ENCODE results near the gene GCNA.
"Not testable (repeated sequence)": the region's sequence is repeated elsewhere in the genome, so short reads cannot be mapped to it uniquely, and the experiment has no call there.

The GCNA gene

DNA sequence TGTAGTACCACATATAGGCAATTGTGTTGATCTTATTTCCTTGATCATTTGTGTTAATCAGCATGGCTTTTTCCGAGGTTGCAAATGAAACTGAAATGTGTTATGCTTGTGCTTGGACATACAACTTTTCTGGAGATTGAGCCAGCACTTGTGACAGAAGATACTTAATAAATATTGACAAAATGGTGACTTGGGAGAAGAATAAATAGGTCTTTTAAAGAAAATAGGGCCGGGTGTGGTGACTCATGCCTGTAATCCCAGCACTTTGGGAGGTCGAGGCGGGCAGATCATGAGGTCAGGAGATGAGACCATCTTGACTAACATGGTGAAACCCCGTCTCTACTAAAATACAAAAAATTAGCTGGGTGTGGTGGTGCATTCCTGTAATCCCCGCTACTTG lies 18.5 kb upstream of the GCNA start:
- DNase-seq: not testable (repeated sequence)

DNA sequence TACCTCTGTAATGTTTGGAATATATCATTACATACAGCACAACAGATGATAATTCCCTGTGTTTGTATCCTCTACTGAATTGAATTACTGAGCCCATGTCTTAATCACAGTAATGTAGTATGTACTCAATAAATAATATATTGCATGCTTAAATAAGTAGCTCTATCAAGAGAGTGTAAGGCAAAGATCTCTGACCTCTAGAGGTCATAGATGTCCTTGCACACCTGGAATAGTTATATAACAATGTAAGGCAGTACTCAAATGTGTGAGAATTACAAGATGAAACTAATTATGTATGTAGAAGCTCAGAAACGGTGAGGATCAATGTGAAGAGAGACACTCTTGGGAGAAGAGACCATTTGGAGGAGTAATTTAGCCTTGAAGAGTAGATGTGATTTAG lies 14.3 kb upstream of the GCNA start:
- DNase-seq: no peak

DNA sequence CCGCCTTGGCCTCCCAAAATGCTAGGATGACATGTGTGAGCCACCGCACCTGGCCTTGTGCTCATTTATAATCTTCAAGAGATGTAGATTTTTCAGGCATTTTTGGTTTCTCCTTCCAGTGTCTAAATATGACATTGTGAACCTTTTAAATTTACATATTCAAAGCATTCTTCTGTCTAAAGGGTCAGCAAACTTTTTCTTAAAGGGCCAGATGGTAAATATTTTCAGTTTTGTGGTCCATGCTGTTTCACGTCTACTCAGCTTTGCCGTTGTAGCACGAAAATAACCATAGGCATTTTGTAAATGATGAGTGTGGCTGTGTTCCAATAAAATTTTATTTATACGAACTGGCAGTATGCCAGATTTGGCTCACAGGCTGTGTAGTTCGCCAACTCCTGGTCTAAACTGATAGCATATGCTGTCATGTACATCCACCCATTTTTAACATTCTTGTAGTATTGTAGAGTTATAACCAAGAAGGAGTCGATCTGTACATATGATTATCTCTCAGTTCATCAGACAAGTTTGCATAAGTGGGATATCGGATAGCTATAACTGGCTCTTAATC lies 12.7 kb upstream of the GCNA start:
- no peak for DNase-seq

DNA sequence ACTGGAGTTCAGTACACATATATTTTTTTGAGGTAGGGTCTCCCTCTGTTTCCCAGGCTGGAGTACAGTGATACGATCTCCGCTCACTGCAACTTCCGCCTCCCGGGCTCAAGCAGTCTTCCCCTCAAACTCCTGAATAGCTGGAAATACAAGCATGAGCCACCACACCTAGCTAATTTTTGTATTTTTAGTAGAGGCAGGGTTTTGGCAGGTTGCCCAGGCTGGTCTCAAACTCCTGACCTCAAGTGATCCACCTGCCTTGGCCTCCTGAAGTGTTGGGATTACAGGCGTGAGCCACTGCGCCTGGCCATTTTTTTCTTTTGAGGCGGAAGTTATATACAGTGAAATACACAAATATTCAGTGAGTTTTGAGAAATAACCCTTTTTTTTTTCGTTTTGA lies 6.8 kb upstream of the GCNA start:
- not testable (repeated sequence) for DNase-seq

DNA sequence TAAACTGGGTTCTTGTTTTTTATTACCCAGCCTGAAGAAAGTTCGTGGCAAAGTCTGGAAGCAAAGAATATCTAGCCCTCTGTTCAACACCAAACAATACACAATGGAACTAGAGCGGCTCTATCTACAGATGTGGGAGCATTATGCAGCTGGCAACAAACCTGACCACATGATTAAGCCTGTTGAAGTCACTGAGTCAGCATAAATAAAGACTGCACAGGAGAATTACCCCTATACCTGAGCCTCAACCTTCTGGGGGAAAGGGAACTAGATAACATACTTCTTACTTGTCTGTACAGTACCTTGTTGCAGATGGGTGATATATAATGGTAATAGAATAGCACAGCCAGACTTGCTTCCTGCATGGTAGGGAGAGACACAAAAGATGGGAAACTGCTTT lies 4.6 kb upstream of the GCNA start:
- no peak for DNase-seq

DNA sequence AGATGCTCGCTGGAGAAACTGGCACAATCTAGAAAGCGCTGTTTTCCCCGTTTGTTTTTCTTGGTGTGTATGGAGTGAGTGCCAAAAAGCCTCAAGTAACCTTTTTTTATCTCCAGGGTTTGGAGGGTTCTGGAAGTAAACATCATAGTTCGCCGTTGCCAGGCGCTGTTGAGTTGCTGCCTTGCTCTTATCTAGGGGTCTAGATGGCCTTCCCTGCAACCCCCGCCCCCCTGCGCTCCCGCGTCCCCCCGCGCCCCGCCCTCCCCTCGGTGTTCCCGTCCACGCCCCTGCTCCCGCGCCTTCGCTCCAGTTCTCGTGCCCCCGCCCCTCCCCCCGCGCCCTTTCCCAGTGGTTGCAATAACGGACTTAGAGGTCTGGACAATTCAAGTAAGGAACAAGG lies 555 bp upstream of the GCNA start:
- DNase-seq: no peak

DNA sequence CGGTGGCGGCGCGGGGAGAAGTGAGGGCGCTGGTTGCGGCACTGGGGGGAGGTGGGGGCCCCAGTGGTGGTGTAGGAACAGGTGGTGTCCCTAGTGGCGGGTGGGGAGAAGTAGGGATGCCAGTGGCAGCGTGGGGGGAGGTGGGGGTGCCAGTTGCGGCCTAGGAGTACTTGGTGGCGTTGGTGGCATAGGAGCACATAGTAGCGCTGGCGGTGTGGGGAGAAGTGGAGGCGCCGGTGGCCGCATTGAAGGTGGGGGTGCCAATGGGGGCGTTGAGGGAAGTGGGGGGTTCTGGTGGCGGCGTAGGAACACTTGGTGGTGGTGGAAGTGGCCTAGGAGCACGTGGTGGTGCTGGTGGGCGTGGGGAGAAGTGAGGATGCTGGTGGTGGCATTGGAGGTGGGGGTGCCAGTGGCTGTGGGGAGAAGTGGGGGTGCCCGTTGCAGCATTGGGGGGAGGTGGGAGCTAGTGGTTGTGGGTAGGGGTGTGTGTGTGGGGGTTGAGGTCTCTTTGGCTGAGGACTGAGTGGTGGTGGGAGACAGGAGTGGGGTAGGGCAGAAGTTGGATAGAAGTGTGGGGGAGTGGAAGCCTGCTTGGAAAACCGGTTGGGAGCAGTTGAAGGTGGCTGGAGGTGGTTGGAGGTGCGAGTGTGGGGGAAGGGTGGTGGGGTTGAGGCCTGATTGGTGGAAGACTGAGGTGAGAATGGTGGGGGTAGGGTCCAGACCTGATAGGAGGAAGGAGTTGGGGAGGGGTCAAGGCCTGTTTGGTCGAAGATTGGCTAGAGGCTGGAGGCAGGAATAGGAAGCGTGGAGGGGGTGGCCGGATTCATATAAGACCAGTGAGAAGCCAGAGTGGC lies 1.1 kb downstream of the GCNA start:
- DNase-seq: no peak

DNA sequence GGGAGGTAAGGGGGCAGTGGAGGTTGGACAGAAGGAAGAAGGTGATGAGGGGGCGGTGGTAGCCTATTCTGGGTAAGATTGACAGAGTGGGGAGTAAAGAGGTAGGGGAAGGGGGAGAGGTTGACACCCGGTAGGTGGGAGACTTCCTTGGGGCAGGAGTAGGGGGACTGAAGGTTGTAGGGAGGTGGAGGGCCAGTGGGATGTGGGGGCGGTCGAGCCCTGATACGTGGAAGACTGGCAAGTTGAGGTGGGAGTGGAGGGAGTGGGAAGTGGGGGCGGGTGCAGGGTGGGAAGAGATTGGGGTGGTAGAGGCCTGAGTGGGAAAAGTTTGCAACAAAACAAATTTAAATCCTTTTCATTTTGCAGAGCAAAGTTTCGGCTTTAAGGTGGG lies 1.7 kb downstream of the GCNA start:
- no peak for DNase-seq

DNA sequence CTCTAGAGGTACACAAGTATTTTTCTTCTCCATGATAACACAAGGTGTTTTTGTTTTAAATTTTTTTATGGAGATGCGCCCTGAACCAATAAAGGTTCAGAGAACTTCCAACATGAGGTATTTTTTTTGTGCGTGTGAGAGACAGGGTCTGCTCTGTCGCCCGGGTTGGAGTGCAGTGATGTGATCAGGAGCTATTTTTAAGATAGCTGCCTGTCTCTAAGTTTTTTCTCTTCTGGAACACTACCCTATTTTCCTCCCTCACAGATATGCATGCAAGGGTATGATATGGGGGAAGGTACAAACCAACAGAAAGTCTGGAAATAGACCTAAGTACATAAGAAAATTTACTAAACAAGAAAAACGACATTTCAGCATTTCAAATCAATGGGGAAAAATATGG lies 3.0 kb downstream of the GCNA start:
- DNase-seq: no peak

DNA sequence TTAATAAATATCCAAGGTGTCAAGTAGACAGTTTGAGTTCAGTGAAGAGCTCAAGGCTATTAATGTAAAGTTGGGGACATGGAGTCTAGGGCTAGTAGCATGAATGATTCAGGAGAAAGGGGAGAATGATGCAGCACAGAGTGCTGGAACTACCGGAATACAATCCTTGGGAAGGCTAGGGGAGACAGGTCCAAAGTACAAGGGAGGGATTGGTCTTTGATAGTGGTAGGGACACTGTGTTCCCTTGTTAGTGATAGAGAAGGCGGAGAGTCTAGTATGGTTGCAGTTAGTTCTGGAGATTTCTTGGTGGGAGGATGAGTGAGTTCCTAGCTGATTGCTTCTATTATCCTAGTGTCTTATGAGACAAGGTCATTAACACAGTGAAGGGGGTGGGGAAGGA lies 8.7 kb downstream of the GCNA start:
- no peak for DNase-seq

DNA sequence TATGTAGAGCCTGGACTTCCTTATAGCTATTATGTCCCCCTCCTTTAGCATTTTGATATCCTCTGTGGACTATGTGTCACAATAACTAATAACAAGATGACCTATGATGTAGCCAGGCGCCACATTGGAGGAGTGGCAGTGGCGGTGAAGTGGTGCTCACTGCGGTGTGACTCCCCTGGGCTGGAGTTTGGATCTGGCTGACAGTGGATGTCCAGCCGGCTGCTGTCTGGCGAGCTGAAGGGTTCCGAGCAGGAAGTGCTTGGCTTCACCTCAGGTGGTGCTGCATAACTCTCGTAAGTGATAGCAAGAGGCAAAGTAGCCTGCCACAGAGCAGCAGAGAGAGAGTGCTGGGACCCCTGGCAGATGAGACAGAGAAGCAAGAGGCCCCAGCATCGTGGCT lies 15.0 kb downstream of the GCNA start:
- not testable (repeated sequence) for DNase-seq

DNA sequence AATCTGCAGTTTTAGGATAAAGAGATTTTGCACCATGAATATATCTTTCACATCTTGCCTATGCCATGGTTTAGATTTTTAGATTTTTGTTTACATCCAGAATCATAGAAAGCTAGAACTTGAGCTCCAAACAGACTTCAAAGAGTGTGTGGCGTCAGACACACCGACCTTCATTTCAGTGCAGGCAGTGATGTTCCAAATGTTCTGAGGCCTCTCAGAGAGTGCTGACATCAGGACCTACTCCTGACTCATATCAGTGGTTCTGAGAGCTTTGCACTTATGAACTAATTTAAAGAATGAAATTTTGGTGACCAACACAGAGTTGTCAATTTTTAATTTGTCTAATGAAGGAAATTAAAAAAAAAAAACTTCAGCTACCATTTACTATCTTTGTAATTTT lies 21.7 kb downstream of the GCNA start:
- DNase-seq: no peak

DNA sequence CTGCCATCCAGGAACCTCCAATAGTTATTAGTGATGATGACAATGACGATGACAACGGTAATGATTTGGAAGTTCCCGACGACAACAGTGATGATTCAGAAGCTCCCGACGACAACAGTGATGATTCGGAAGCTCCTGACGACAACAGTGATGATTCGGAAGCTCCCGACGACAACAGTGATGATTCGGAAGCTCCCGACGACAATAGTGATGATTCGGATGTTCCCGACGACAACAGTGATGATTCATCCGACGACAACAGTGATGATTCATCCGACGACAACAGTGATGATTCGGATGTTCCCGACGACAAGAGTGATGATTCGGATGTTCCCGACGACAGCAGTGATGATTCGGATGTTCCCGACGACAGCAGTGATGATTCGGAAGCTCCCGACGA lies 25.4 kb downstream of the GCNA start:
- DNase-seq: no peak

DNA sequence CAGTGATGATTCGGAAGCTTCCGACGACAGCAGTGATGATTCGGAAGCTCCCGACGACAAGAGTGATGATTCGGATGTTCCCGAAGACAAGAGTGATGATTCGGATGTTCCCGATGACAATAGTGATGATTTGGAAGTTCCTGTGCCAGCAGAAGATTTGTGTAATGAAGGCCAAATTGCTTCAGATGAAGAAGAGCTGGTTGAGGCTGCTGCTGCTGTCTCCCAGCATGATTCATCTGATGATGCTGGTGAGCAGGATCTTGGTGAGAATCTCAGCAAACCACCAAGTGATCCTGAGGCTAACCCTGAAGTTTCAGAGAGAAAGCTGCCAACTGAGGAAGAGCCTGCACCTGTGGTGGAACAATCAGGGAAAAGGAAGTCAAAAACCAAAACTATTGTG lies 25.9 kb downstream of the GCNA start:
- DNase-seq: no peak

DNA sequence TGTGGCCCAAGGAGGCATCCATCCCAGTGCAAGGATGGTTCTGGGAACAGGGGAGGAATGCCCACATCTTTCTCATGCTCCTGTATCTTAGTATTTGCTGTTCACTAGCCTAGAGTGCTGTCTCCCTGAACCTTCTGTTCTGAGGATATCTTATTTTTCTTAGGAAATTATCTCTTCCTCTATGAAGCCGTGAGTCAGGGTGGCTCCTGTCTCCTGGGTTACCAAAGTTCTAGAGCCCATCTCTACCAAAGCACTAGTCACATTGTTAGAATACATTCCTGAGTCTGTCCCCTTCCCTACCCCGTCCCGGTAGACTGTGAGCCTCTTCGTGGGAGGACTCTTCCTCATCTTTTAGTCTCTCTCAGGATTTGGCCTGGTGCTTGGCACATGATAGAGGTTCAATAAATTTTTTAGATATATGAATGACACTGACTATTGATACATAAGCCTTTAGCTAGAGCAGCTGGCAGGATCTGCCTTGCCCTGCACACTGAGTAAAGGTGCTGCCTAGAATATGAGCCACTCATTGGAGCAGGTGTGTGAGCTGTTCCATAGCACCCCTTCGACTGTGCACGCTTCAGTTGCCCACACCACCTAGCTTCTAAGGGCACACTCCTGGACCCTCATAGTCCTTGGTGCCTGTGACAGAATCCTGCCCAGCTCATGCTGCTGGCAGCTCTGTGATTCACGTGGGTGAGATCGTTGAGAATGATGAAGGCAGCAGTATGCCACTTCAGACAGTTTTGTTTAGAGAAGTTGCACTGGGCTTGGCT lies 26.7 kb downstream of the GCNA start:
- DNase-seq: no peak

DNA sequence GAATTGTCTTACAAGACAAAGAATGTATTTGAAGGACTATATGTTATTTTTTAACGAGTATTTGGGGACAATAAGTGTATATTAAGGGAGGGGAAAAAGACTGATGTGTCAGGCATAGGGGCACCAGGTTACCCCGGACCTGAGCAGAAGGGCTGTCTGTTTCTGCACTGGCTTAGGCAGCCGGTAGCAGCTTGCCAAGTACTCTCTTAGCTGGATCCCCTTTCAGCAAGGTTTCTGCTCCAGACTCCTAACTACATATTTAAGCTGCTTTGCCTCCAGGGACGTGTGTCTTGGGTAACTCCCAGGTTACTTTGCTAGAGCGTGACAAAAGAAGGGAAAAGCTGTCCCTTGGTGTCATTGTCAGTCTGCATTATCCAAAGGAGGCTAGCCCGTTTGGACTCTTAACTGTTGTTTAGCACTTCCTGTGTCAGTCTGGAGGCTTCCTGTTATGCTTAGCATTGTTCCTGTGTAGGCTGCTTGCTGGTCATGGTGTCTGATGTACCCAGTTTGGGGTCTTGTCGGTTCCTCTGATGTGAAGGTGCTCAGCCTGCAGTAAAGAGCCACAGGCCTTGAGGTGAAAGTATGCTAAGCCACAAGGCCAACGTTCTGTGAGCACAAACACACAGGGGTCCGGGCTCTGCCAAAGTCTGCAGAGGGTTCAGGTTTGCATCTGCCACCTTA lies 28.4 kb downstream of the GCNA start:
- peak; percentile 38 for DNase-seq

DNA sequence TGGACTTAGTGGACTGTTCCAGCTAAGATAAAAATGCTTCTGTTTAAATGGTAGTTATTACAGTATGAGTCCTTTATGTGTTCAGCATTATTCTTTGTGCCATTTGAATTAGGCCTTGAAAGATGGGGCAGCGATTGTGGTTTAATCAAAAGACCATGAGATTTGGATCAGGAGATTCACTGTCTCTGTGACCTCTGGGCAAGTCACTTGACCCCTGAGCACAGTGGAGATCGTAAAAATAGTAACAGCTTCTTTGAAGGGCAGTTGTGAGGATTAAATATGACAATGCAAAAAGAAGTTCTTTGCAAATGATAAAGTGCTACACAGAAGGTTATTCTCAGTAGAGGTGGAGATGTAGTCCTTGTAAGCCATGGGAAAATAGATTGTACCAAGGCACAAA lies 29.3 kb downstream of the GCNA start:
- DNase-seq: no peak

DNA sequence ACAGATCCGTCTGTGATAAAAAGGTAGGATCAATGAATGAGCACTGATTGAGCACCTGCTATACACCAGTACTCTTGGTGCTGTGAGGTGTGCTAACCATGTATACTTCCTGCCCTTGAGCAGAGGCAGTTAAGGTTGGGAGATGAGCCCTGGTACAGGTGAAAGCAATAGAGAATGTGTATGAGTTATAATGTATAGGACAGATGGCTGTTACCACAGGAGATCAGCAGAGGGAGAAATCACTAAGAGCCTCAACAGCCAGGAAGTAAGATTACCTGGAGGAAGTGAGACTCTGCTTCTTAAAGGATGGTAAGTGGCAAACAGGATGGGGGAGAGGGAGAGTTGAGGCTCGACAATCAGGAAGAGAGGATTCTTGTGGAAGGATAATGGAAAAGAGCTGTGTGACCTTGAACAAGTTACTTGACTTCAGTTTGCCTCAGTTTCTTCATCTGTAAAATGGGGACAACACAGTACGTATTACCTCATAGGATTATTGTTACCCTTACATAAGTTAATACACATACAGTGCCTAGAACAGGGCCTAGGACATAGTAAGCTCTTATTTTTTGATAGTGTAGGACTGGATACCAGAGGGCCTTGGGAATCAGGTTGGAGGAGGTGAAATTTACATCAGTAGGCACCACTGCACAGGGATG lies 31.0 kb downstream of the GCNA start:
- no peak for DNase-seq

DNA sequence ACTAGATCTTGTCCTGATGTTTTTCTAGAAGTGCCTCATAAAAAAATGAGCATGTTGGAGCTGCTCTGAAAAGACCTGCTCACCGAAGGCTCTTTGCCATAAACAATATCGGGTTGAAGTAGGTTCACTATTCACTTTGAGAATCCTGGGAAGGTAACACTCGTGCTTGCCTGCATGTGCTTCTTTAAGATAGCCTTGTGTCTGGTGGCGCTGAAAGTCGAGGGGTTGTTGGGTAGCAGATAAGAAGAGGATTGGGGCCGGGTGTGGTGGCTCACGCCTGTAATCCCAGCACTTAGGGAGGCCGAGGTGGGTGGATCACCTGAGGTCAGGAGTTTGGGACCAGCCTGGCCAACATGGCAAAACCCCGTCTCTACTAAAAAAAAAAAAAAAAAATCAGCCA lies 33.5 kb downstream of the GCNA start:
- not testable (repeated sequence) for DNase-seq

DNA sequence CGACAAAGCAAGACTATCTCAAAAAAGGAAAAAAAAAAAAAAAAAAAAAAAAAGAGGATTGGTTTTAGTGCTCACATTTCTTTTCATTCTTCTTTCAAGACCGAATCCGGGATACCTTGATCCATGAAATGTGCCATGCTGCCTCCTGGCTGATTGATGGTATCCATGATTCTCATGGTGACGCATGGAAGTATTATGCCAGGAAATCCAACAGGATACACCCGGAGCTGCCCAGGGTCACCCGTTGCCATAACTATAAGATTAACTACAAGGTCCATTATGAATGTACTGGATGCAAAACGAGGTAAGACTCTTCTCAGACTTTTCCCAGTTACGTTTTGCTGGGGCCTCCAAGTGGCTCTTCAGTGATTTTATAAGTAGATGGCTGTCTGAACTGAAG lies 34.0 kb downstream of the GCNA start:
- DNase-seq: no peak

DNA sequence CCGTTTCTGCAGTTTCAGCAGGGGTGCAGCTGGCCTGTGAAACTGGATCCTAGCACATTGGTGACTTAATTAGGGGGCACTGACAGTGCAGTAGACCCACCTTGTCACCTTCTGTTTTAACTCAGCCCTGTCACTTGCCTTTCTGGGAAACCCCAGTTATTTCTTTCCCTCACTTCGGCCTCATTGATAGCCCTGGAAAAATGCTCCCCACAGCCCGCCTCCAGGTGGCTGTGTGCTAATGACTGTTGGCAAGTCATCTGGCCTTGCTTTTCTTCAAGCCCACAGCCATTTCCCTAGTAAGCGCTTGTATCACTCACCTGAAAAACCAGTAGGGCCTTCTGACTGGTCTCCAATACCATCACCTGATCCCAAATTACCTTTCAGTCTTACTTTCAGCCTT lies 36.8 kb downstream of the GCNA start:
- no peak for DNase-seq

DNA sequence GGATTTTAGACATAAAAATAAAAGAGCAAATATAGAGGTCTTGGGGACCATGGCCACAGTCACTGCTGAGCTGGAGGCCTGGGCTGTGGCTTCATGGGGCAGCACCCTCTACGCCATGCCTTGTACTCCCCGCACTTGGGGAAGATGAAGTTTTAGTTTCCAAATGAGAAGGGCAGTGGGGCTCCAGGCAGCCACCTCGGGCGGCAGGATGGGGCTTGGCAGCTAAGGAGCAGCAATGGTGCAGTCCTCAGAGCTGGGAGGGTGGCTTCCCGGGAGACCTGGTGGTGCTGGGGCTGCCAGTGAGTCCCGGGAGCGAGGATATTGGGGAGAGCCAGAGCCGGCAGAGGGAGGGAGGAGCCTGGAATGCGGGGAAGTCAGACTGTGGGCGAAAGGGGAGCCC lies 37.7 kb downstream of the GCNA start:
- no peak for DNase-seq
